ENCODE data around the gene CCDC170.

CCDC170 gene

GRCh38 chr6:151655099-151655498 lies 161.3 kb downstream of the CCDC170 start:
- no peak for TF ChIP-seq GATA1 (IDR thresholded peaks at IDR 0.05; ENCODE audit: low read depth, low read length)
- TF ChIP-seq POLR2A (IDR thresholded peaks at IDR 0.05; ENCODE audit: low read length) = no peak
- no peak for DNase-seq

DNA sequence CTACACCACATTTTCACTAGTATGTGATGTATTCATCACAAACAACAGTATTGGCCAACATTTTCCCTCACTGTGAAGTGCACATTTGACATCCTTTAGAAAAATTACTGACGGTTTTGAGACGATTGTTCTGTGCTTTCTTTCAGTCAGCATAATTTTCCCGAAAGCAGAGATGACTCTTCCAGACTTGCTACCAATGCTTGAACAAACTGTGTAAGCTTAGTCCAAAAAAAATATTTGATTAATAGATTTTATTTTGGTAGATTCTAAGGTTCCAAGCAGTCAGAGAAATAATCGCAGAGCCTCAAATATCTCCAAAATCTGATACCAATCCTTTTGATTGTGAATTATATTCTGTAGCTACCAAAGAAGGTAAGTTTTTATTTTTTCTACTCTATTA lies 162.6 kb downstream of the CCDC170 start:
- TF ChIP-seq POLR2A (IDR thresholded peaks at IDR 0.05; ENCODE audit: low read length) (no peak), GATA1 (IDR thresholded peaks at IDR 0.05; ENCODE audit: low read depth, low read length) (no peak)
- DNase-seq = no peak

DNA sequence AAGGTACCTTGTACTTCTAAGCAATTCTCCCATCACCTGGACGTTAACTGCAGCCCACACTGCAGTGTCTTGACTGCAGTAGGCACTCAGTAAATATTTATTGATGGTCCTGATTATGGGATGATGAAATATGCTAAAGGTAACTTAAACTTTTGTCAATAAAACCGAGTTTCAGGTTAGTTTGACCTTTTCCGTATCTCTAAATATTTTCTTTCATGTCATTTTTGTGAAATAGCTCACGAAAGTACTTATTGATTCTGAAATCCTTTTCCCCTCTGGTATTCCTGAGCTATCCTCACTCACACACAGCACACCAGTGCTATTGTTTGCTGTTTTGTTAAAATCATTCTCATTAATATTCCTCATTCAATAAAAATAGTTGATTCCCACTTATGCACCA lies 164.3 kb downstream of the CCDC170 start:
- TF ChIP-seq POLR2A (IDR thresholded peaks at IDR 0.05; ENCODE audit: low read length) = no peak
- no peak for TF ChIP-seq GATA1 (IDR thresholded peaks at IDR 0.05; ENCODE audit: low read depth, low read length)
- no peak for DNase-seq

DNA sequence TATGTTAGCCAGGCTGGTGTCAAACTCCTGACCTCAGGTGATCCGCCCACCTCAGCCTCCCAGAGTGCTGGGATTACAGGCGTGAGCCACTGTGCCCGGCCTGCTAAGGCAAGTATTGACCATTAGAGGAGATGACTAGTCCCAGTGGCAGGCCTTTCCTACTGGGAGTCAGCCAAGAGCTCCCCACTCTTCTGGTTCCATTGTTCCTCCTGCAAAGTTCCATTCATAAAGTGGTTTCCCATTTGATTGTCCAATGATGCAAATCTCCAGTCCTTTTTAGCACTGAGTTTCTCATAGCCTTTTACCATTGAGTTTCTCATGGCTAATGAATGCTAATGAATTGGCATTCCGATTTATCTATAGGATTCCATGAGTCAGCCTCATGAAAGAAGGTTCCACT lies 165.4 kb downstream of the CCDC170 start:
- no peak for DNase-seq
- TF ChIP-seq POLR2A (IDR thresholded peaks at IDR 0.05; ENCODE audit: low read length) = no peak
- no peak for TF ChIP-seq GATA1 (IDR thresholded peaks at IDR 0.05; ENCODE audit: low read depth, low read length)

DNA sequence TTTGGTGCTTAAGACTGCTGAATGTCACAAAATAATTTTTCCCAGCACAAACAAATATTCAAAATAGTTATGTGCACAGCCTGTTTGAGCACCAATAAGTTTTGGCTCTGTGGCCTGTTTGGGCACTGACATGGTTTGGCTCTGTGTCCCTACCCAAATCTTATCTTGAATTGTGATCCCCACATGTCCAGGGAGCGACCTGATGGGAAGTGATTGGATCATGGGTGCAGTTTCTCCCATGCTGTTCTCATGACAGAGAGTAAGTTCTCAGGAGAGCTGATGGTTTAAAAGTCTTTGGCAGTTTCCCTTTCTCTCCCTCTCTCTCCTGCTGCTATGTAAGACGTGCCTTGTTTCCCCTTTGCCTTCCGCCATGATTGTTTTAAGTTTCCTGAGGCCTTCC lies 167.7 kb downstream of the CCDC170 start:
- no peak for TF ChIP-seq GATA1 (IDR thresholded peaks at IDR 0.05; ENCODE audit: low read depth, low read length)
- no peak for TF ChIP-seq POLR2A (IDR thresholded peaks at IDR 0.05; ENCODE audit: low read length)

DNA sequence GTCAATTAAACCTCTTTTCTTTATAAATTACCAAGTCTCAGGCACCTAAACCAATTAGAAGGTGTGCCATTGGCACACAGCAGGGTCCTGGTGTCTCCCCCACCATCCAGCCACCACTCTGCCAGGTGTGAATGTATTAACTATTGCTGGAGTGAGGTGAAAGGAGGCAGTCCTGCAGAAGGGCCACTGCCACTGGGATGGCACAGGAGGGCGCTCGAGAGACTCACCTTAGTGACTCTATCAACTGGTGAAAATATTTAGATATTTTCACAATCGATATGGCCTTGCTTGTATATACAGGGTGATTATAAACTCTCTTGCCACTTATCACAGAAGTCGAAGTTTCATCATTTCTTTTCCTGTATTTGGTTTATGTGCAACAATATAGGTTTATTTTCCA lies 168.1 kb downstream of the CCDC170 start:
- TF ChIP-seq GATA1 (IDR thresholded peaks at IDR 0.05; ENCODE audit: low read depth, low read length) (no peak), POLR2A (IDR thresholded peaks at IDR 0.05; ENCODE audit: low read length) (no peak)

More for the DNA sequence above, 167.7 kb downstream of the CCDC170 start:
- DNase-seq = no peak

GRCh38 chr6:151663559-151663958 lies 169.7 kb downstream of the CCDC170 start:
- DNase-seq = no peak

More for the DNA sequence above, 168.1 kb downstream of the CCDC170 start:
- DNase-seq = no peak

GRCh38 chr6:151664390-151664789 lies 170.6 kb downstream of the CCDC170 start:
- TF ChIP-seq POLR2A (IDR thresholded peaks at IDR 0.05; ENCODE audit: low read length) (no peak), GATA1 (IDR thresholded peaks at IDR 0.05; ENCODE audit: low read depth, low read length) (no peak)
- DNase-seq = no peak

More at GRCh38 chr6:151663559-151663958, 169.7 kb downstream of the CCDC170 start:
- TF ChIP-seq POLR2A (IDR thresholded peaks at IDR 0.05; ENCODE audit: low read length) (no peak), GATA1 (IDR thresholded peaks at IDR 0.05; ENCODE audit: low read depth, low read length) (no peak)

DNA sequence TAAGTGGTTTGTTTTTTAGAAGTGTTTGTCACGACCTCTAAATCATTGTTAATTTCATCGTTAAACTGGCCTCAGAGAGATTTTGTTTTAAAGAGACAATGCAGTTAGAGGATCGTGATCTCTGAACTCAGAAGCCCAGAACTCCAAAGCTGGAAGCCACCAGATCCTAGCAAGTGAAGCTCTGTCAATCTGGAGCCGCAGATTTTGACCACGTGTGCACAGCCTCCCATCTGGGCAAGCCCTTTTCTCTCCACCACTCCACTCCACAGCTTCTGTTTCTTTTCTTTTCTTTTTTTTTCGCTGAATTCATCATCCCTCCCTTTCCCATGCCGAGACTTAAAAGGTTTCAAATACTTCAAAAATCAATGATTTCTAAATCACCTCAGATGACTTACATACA lies 171.5 kb downstream of the CCDC170 start:
- DNase-seq = no peak
- no peak for TF ChIP-seq GATA1 (IDR thresholded peaks at IDR 0.05; ENCODE audit: low read depth, low read length)
- TF ChIP-seq POLR2A (IDR thresholded peaks at IDR 0.05; ENCODE audit: low read length) = no peak

GRCh38 chr6:151666526-151666925 lies 172.7 kb downstream of the CCDC170 start:
- DNase-seq = no peak
- TF ChIP-seq GATA1 (IDR thresholded peaks at IDR 0.05; ENCODE audit: low read depth, low read length) = no peak
- TF ChIP-seq POLR2A (IDR thresholded peaks at IDR 0.05; ENCODE audit: low read length) = no peak

DNA sequence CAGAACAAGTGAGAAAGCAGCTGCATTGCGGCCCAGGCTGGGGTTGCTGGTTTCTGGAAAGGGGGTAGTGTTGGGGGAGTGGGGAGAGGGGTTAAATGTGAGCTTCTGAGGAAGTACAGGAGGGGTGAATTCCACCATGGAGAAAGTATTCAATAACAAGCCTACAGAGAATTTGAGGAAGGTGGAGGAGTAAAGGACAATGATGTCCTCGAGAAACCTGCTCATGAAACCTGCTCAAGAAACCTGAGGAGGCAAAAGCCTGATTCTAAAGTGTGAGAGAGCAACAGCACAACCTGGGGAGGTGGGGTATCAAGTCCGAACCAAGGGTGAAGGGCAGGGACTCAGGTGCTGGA lies 175.4 kb downstream of the CCDC170 start:
- TF ChIP-seq GATA1 (IDR thresholded peaks at IDR 0.05; ENCODE audit: low read depth, low read length) (no peak), POLR2A (IDR thresholded peaks at IDR 0.05; ENCODE audit: low read length) (no peak)
- DNase-seq = no peak

DNA sequence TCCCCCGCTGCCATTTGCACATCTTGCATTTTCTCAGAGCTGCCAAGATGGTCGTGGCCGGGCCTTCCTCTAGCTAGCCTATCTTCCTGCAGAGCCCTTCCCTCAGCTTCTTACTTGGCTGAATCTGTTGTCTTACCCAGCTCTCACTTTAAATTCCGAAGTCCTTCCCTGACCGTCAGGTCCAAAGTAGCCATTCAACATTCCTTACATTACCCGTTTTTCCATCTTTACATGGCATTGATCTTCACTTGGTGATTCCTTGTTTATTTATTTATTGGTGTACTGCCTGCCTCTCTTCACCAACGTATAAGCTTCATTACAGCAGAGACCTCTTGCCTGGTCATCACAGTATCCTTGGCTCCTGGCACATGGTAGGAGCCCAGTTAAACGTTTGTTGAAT lies 176.3 kb downstream of the CCDC170 start:
- no peak for DNase-seq
- no peak for TF ChIP-seq POLR2A (IDR thresholded peaks at IDR 0.05; ENCODE audit: low read length)
